ENCODE data around the gene ANKRD22.

The ANKRD22 gene

DNA sequence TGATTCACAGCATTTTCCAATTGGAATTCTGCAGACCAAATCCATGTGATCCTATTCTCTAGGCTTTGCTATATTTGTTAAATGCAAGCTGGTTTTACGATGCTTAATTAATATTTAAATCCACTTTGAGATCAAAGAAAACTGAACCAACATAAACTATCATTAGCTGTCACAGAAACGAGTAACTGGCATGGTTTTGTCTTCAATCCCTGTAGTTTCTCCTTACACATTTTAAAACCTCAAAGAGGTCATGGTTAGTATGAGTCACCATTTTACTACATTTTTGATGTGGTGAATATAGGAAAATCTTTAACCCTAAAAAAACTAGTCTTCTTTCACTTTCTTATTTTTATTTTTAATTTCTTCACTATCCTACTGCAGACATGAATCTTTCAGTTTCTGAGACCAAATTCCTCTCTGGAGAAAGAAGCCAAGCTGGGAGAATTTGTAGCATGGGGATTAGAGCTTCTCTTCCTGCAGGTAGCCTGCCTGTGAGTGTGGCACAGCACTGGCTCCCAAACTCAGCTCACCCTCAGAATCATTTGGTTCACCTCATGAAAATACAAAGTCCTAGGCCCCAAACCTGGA lies 57.8 kb downstream of the ANKRD22 start:
- TF ChIP-seq, protein P1, sequence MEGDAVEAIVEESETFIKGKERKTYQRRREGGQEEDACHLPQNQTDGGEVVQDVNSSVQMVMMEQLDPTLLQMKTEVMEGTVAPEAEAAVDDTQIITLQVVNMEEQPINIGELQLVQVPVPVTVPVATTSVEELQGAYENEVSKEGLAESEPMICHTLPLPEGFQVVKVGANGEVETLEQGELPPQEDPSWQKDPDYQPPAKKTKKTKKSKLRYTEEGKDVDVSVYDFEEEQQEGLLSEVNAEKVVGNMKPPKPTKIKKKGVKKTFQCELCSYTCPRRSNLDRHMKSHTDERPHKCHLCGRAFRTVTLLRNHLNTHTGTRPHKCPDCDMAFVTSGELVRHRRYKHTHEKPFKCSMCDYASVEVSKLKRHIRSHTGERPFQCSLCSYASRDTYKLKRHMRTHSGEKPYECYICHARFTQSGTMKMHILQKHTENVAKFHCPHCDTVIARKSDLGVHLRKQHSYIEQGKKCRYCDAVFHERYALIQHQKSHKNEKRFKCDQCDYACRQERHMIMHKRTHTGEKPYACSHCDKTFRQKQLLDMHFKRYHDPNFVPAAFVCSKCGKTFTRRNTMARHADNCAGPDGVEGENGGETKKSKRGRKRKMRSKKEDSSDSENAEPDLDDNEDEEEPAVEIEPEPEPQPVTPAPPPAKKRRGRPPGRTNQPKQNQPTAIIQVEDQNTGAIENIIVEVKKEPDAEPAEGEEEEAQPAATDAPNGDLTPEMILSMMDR (IDR thresholded peaks at IDR 0.05): no peak
- no peak for TF ChIP-seq ZFX (IDR thresholded peaks at IDR 0.05; ENCODE audit: borderline replicate concordance)
- H3K27ac ChIP-seq: no peak overlapping the region

DNA sequence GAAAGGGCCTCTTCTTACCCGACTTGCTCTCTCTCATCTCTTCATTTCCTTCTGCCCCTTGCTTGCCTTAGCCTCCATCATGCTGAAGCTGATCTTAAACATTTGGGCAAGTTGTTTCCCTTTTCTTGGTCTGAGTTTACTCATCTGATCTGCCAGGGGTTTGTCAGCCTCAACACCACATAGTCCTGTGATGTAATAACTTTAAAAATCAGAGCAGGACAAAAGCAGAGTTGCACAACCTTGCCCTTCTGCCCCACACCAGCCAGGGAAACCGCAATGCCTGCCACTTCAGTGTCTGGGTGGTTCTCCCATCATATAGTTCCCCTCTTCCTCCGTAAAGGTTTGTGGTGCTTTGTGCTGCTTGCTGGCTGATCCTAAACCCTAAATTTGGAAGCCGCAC lies 59.0 kb downstream of the ANKRD22 start:
- no peak overlapping the region for H3K27ac ChIP-seq
- TF ChIP-seq, protein P1 (IDR thresholded peaks at IDR 0.05): no peak
- no peak for TF ChIP-seq ZFX (IDR thresholded peaks at IDR 0.05; ENCODE audit: borderline replicate concordance)

DNA sequence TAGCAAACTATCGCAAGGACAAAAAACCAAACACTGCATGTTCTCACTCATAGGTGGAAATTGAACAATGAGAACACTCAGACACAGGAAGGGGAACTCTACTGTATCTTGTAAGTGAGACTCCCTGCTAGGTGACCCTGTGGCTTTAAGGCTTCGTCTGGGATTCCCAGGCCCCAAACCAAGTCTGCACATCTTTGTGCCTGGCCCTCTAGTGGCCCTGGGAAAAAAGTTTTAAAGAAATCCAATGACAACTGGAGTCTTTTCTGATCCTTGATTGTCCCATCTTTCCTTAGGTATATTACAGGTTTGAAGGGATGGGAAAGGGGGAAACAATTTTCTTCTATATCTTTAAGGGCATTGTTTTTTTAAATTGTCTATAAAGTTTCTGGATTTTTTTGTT lies 59.7 kb downstream of the ANKRD22 start:
- H3K27ac ChIP-seq: no peak overlapping the region

DNA sequence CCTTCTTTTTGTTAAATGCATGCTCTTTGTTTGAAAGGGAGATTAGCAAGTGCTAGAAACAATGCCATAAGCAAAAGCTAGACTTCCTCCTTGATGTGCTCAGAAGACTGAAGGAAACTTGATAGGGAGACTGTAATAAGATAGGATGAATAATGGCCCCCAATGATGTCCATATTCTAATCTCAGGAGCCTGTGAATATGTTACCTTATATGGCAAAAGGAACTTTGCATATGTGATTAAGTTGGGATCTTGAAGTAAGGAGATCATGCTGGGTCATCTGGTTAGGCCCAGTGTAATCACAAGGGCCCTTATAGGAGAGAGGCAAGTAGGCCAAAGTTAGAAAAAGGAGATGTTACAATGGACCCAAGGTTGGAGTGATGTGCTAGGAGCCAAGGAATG lies 62.7 kb downstream of the ANKRD22 start:
- TF ChIP-seq, protein P1 (IDR thresholded peaks at IDR 0.05): no peak
- no peak for TF ChIP-seq ZFX (IDR thresholded peaks at IDR 0.05; ENCODE audit: borderline replicate concordance)
- no peak overlapping the region for H3K27ac ChIP-seq

More for the DNA sequence above, 59.7 kb downstream of the ANKRD22 start:
- TF ChIP-seq, protein P1 (IDR thresholded peaks at IDR 0.05): peak; percentile 81
- no peak for TF ChIP-seq ZFX (IDR thresholded peaks at IDR 0.05; ENCODE audit: borderline replicate concordance)

DNA sequence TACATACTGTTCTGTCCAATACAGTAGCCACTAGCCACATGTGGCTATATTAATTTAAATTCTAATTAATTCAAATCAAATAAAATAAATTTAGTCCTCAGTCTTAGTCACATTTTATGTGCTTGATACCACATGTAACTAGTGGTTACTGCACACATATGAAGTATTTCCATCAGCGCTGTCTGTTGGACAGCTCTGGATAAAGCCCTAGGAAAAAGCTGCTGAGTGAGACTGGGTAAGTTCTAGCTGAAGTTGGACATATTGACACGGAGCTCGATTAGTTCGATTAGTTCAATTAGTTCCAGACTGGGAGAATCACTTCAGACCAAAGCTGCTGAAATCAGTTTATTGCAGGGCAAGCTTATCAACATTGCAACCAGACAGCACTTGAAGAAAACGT lies 64.2 kb downstream of the ANKRD22 start:
- no peak overlapping the region for H3K27ac ChIP-seq
- TF ChIP-seq, protein P1 (IDR thresholded peaks at IDR 0.05): no peak
- TF ChIP-seq ZFX (IDR thresholded peaks at IDR 0.05; ENCODE audit: borderline replicate concordance): no peak

DNA sequence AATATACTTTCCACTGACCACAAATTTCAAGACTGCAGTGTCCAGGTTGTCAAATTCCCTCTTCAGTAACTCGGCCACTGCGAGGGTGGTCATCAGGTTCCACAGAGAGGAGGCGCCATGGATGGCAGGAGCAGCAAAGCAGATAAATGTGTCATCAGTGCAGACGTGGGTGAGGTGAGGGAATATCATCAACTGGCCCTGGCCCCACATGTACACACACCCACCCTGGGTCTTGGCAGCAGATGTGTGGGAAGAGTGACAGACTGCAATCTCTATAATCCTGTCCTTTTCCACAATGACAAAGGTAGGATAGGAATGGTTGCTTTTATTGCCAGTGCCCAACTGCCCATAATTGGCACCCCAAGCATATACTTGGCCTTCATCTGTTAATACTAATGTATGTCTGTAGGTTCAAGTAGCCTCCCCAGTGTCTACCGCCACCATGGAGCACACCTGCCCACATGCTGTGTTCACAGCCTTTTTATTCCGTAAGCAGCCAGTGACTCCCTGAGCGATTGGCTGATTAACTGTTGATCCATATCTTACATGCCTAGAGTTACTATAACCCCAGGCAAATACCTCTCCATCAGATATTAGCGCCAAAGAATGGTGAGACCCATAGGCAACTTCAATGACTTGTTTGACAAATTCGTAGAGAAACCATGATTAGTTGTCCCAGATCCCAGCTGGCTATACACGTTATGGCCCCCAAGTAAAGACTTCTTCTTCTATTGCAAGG lies 65.4 kb downstream of the ANKRD22 start:
- H3K27ac ChIP-seq: no peak overlapping the region
- no peak for TF ChIP-seq ZFX (IDR thresholded peaks at IDR 0.05; ENCODE audit: borderline replicate concordance)
- TF ChIP-seq, protein P1 (IDR thresholded peaks at IDR 0.05): no peak

DNA sequence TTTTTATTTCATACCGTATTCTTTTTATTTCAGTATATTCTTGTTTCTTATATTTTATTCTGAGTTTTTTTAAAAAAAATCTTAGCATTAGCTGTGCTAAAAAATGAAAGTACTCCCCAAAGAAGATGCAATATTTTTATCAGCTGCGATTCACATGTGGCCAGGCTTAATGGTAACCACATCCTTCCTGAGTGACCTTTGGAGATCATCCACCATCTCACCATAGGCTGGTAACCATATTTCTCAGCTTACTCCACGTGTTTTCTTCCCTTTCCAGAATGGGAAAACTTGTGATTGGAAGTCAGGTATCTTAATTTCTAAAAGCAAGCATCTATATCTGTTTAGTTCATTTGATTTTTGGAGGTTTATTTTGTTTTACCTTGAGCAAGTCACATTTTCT lies 67.9 kb downstream of the ANKRD22 start:
- H3K27ac ChIP-seq: no peak overlapping the region
- no peak for TF ChIP-seq ZFX (IDR thresholded peaks at IDR 0.05; ENCODE audit: borderline replicate concordance)
- TF ChIP-seq, protein P1 (IDR thresholded peaks at IDR 0.05): no peak

All from 22Rv1 (cell line).